Embryonic facial prominence (tissue), 1 donor: ENCODE measurements around the gene SLC25A21.
"Not testable (repeated sequence)": the region's sequence is repeated elsewhere in the genome, so short reads cannot be mapped to it uniquely, and the experiment has no call there.

ENCODE experiments used
- DNase-seq: peaks from one replicate; pipeline ENCODE4 v3.0.0-alpha.2; 2016; ENCODE audit errors: extremely low spot score

The SLC25A21 gene

GRCh38 chr14:37186865-37187264, 14.5 kb upstream of the SLC25A21 start:
- DNase-seq = no peak

- no peak for DNase-seq
These were observed 13.3 kb upstream of the SLC25A21 start for GRCh38 chr14:37185670-37186069.

GRCh38 chr14:37184520-37184919, 12.1 kb upstream of the SLC25A21 start:
- DNase-seq = not testable (repeated sequence)

GRCh38 chr14:37181441-37181840, 9.0 kb upstream of the SLC25A21 start:
- DNase-seq = no peak

- not testable (repeated sequence) for DNase-seq
These were observed 8.5 kb upstream of the SLC25A21 start for GRCh38 chr14:37180886-37181285.

GRCh38 chr14:37179896-37180502, 7.6 kb upstream of the SLC25A21 start:
- no peak for DNase-seq

- DNase-seq = no peak
These were observed 669 bp upstream of the SLC25A21 start for GRCh38 chr14:37172936-37173614.

GRCh38 chr14:37171678-37172023, 755 bp downstream of the SLC25A21 start:
- no peak for DNase-seq

GRCh38 chr14:37170993-37171392, 1.4 kb downstream of the SLC25A21 start:
- DNase-seq = no peak

- no peak for DNase-seq
These were observed 2.2 kb downstream of the SLC25A21 start for GRCh38 chr14:37170237-37170636.

- no peak for DNase-seq
These were observed 3.7 kb downstream of the SLC25A21 start for GRCh38 chr14:37168721-37169120.

- no peak for DNase-seq
These were observed 5.0 kb downstream of the SLC25A21 start for GRCh38 chr14:37167151-37168047.

- no peak for DNase-seq
These were observed 6.6 kb downstream of the SLC25A21 start for GRCh38 chr14:37165794-37166193.

GRCh38 chr14:37162307-37162706, 10.1 kb downstream of the SLC25A21 start:
- DNase-seq = not testable (repeated sequence)

GRCh38 chr14:37157987-37158386, 14.4 kb downstream of the SLC25A21 start:
- no peak for DNase-seq

- DNase-seq = no peak
These were observed 18.9 kb downstream of the SLC25A21 start for GRCh38 chr14:37153483-37153882.

- no peak for DNase-seq
These were observed 19.4 kb downstream of the SLC25A21 start for GRCh38 chr14:37153005-37153404.

- DNase-seq = peak; percentile 65
These were observed 22.0 kb downstream of the SLC25A21 start for GRCh38 chr14:37150414-37150813.

- DNase-seq = no peak
These were observed 25.0 kb downstream of the SLC25A21 start for GRCh38 chr14:37147310-37147880.

GRCh38 chr14:37146438-37146837, 26.0 kb downstream of the SLC25A21 start:
- DNase-seq = not testable (repeated sequence)

GRCh38 chr14:37145395-37145794, 27.0 kb downstream of the SLC25A21 start:
- DNase-seq = no peak

GRCh38 chr14:37144729-37145363, 27.6 kb downstream of the SLC25A21 start:
- no peak for DNase-seq
